GM18511 (cell line): ENCODE results near the gene CENPQ.

Experiments
- ATAC-seq: cut with Tn5 transposase; IDR thresholded peaks from one replicate; pipeline ENCODE4 v1.9.1; 2021; ENCODE audit warnings: mild to moderate bottlenecking, moderate library complexity; ENCODE audit not compliant: unreplicated experiment

The CENPQ gene

GRCh38 chr6:49540614-49541013, 77.4 kb downstream of the CENPQ start:
- ATAC-seq: no peak

GRCh38 chr6:49541210-49541724, 78.1 kb downstream of the CENPQ start:
- ATAC-seq: no peak

- ATAC-seq: no peak
These were observed 78.8 kb downstream of the CENPQ start for GRCh38 chr6:49541936-49542335.
